B cell (primary cell): ENCODE data around the gene JAK1. TPM values are rescaled to one million over a fixed set of nuclear protein-coding genes. Genes with fewer than 3 reads are reported as not detected.

ENCODE experiments used
- ATAC-seq: fragments of 200-7000 bp; cut with Tn5 transposase; one replicate; pipeline ENCODE4 v1.10.0; 2021; ENCODE audit warnings: low read depth, mild to moderate bottlenecking, moderate number of reproducible peaks, moderate library complexity
- CTCF ChIA-PET: fragments of 350-600 bp; sonication (Branson Sonifier 250); formaldehyde crosslinking; loops from one replicate; lab custom pipeline; 2021; ENCODE audit warnings: antibody characterized with exemption, inconsistent platforms; lab: Charles Lee
- POLR2A ChIA-PET: fragments of 350-600 bp; sonication (Branson Sonifier 250); formaldehyde crosslinking; loops from one replicate; lab custom pipeline; 2021; ENCODE audit warnings: antibody characterized with exemption; lab: Charles Lee
- DNase-seq: peaks from one replicate; pipeline ENCODE4 v3.0.0; 2013
- H2AFZ ChIP-seq: 2 replicates; pipeline ENCODE4 v1.6.1; 2012; ENCODE audit warnings: mild to moderate bottlenecking, low read depth, low read length; ENCODE audit not compliant: insufficient read depth, poor library complexity, severe bottlenecking
- H3K27ac ChIP-seq, 2 donors: 1 replicate in 1 of 2; 2 replicates in 1 of 2; pipeline ENCODE4 v1.5.1; 2012 to 2013; ENCODE audit warnings: low read length in 2 of 2, mild to moderate bottlenecking in 2 of 2, moderate library complexity in 1 of 2
- H3K27me3 ChIP-seq, 4 experiments: fragments of 200-600 bp in 1 of 4; sonication (generic) in 1 of 4; replicated peaks in 1 of 4; 1 replicate in 2 of 4; 2 replicates in 2 of 4; pipeline versions ENCODE4 v1.6.1 to v1.7.0; 2013 to 2016; ENCODE audit warnings: low read length in 3 of 4, mild to moderate bottlenecking in 2 of 4, mixed read lengths in 1 of 4, moderate library complexity in 1 of 4; ENCODE audit not compliant: insufficient read depth in 4 of 4, control insufficient read depth in 3 of 4; ENCODE audit errors: control extremely low read depth in 1 of 4
- H3K36me3 ChIP-seq, 2 experiments: replicated peaks in 1 of 2; 1 replicate in 1 of 2; 2 replicates in 1 of 2; pipeline versions ENCODE4 v1.6.1 to v1.7.1; 2013; ENCODE audit warnings: low read length in 1 of 2; ENCODE audit not compliant: insufficient read depth in 2 of 2, control insufficient read depth in 1 of 2; ENCODE audit errors: control extremely low read depth in 1 of 2, extremely low read depth in 1 of 2
- H3K4me1 ChIP-seq, 2 donors: fragments of 200-600 bp in 1 of 2; sonication (generic) in 1 of 2; 1 replicate in 1 of 2; 2 replicates in 1 of 2; pipeline versions ENCODE4 v1.5.1 to v1.6.1; 2013 to 2017; ENCODE audit warnings: low read length in 2 of 2; ENCODE audit not compliant: control insufficient read depth in 2 of 2, insufficient read depth in 2 of 2
- H3K4me2 ChIP-seq: replicated peaks from 2 replicates; pipeline ENCODE3; 2012; ENCODE audit warnings: mild to moderate bottlenecking, low read depth, low read length; ENCODE audit not compliant: poor library complexity, severe bottlenecking
- H3K4me3 ChIP-seq, 5 experiments: fragments of 200-600 bp in 1 of 5; sonication (generic) in 1 of 5; 1 replicate in 3 of 5; 2 replicates in 2 of 5; pipeline versions ENCODE4 v1.5.1 to v1.7.0; 2011 to 2016; ENCODE audit warnings: low read length in 4 of 5, mild to moderate bottlenecking in 4 of 5, low read depth in 2 of 5, control low read depth in 1 of 5, moderate library complexity in 1 of 5; ENCODE audit not compliant: insufficient read depth in 1 of 5; ENCODE audit errors: control extremely low read depth in 1 of 5, extremely low read depth in 1 of 5
- H3K79me2 ChIP-seq: fragments of 200-600 bp; sonication (generic); one replicate; pipeline ENCODE4 v1.6.0; 2016; ENCODE audit warnings: low read length; ENCODE audit not compliant: control insufficient read depth, insufficient read depth
- H3K9ac ChIP-seq: fragments of 200-600 bp; sonication (generic); 2 replicates; pipeline ENCODE4 v1.6.1; 2017; ENCODE audit warnings: mild to moderate bottlenecking, low read length, moderate library complexity
- H3K9me3 ChIP-seq, 3 donors: one replicate each; pipeline versions ENCODE4 v1.6.1 to v1.7.1; 2013; ENCODE audit warnings: low read length in 2 of 3; ENCODE audit not compliant: control insufficient read depth in 2 of 3, insufficient read depth in 1 of 3; ENCODE audit errors: control extremely low read depth in 1 of 3
- H4K20me1 ChIP-seq: 2 replicates; pipeline ENCODE4 v1.6.0; 2012; ENCODE audit warnings: mild to moderate bottlenecking, low read length; ENCODE audit not compliant: insufficient read depth, control insufficient read depth, poor library complexity, severe bottlenecking
- H3K27ac Mint-ChIP-seq: one replicate; pipeline ENCODE4 v1.8.0; 2021; ENCODE audit warnings: mixed read lengths
- H3K27me3 Mint-ChIP-seq: one replicate; pipeline ENCODE4 v1.8.0; 2021; ENCODE audit warnings: mixed read lengths
- H3K4me1 Mint-ChIP-seq: one replicate; pipeline ENCODE4 v1.8.0; 2021; ENCODE audit warnings: mixed read lengths
- H3K4me3 Mint-ChIP-seq: one replicate; pipeline ENCODE4 v1.8.0; 2021; ENCODE audit warnings: mixed read lengths
- H3K9me3 Mint-ChIP-seq: one replicate; pipeline ENCODE4 v1.8.0; 2022; ENCODE audit warnings: mixed read lengths; ENCODE audit not compliant: insufficient read depth
- EZH2 ChIP-seq: IDR thresholded peaks from 2 replicates; pipeline ENCODE4 v1.6.1; 2012; ENCODE audit warnings: borderline replicate concordance, low read depth, mild to moderate bottlenecking, moderate library complexity, low read length; ENCODE audit not compliant: insufficient read depth, poor library complexity, severe bottlenecking
- WGBS: methylation state at CpG from one replicate; pipeline ENCODE4 v1.1.5; 2013; ENCODE audit warnings: missing lambda C conversion rate; ENCODE audit not compliant: insufficient coverage; 5-methylcytosine and 5-hydroxymethylcytosine counted together
- intact Hi-C: fragments of 100-400 bp; cut with micrococcal nuclease; formaldehyde crosslinking; loops from one replicate; pipeline ENCODE4 v1.10.0; 2022
- polyA plus RNA-seq: library from polyadenylated mRNA; depleted of rRNA; stranded (reverse); fragments of >200 nt; gene quantifications from 2 replicates; pipeline ENCODE4 v1.2.3, GENCODE V29; 2012
- total RNA-seq, 2 donors: library from RNA; stranded (reverse); fragments of 120-200 nt in 1 of 2; gene quantifications; 1 replicate in 1 of 2; 2 replicates in 1 of 2; pipeline versions ENCODE4 v1.2.3 to v1.2.4, GENCODE V29; 2013 to 2022
- TF ChIP-seq, protein P1 (sequence below): fragments of 200-600 bp; IDR thresholded peaks from one replicate; pipeline ENCODE4 v1.8.0; 2022; ENCODE audit warnings: antibody characterized with exemption, mild to moderate bottlenecking

Gene JAK1
- total and polyA plus RNA-seq, 2 donors (not counting 1 experiment from before 2014, with no cell fraction given): 99.0 to 244 TPM

DNA sequence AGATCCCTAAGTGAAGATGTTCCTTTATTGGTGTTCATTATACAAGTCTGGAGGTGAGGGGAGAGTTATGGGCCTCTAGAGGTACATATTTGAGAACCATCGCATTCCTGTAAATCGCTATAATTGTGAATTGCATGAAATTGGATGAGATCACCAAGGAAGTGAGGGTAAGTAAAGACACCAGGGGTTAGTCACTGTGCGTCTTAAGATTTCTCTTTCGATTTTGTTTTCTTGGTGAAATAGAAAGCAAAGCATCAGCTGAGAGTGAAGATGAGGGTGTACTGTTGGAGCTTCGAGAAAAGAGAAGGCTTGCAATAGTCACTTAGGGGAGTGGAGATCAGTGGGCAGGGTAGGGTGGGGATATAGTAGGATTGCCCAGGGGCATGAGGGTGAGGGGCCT, 139.4 kb downstream of the JAK1 start:
- H3K27me3 ChIP-seq: no peaks in the 10 kb centered on the region
- CTCF ChIA-PET: no interaction called here
- no peaks in the 10 kb centered on the region for H3K9me3 Mint-ChIP-seq
- no peak overlapping the region for H3K4me2 ChIP-seq
- DNase-seq (no peak), ATAC-seq (no peak)
- peaks cover 9 to 15% of the 10 kb centered on the region in 2 donors for H3K4me1 ChIP-seq
- H3K4me1 Mint-ChIP-seq: peaks cover 36% of the 10 kb centered on the region
- 93% methylated on average over 5 of the region's 5 CpGs for WGBS
- no peak overlapping the region for H3K4me3 ChIP-seq
- H3K27ac Mint-ChIP-seq: no peak overlapping the region
- no peaks in the 10 kb centered on the region for H3K79me2 ChIP-seq
- no peaks in the 10 kb centered on the region for H3K9me3 ChIP-seq
- POLR2A ChIA-PET: no interaction called here
- peaks cover 0 to 3% of the 10 kb centered on the region in 2 experiments for H3K36me3 ChIP-seq
- intact Hi-C loops: loop anchor here (10.0 kb wide), 1 partner anchor 1212 kb away; no protein-coding TSS in a partner anchor
- no peak overlapping the region for H3K9ac ChIP-seq
- H3K27me3 Mint-ChIP-seq: no peaks in the 10 kb centered on the region
- H3K4me3 Mint-ChIP-seq: peak overlapping the region; percentile 3
- H4K20me1 ChIP-seq: no peaks in the 10 kb centered on the region
- no peak for TF ChIP-seq EZH2
- TF ChIP-seq, protein P1, sequence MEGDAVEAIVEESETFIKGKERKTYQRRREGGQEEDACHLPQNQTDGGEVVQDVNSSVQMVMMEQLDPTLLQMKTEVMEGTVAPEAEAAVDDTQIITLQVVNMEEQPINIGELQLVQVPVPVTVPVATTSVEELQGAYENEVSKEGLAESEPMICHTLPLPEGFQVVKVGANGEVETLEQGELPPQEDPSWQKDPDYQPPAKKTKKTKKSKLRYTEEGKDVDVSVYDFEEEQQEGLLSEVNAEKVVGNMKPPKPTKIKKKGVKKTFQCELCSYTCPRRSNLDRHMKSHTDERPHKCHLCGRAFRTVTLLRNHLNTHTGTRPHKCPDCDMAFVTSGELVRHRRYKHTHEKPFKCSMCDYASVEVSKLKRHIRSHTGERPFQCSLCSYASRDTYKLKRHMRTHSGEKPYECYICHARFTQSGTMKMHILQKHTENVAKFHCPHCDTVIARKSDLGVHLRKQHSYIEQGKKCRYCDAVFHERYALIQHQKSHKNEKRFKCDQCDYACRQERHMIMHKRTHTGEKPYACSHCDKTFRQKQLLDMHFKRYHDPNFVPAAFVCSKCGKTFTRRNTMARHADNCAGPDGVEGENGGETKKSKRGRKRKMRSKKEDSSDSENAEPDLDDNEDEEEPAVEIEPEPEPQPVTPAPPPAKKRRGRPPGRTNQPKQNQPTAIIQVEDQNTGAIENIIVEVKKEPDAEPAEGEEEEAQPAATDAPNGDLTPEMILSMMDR: no peak
- H3K27ac ChIP-seq: no peak overlapping the region
- no peak overlapping the region for H2AFZ ChIP-seq

DNA sequence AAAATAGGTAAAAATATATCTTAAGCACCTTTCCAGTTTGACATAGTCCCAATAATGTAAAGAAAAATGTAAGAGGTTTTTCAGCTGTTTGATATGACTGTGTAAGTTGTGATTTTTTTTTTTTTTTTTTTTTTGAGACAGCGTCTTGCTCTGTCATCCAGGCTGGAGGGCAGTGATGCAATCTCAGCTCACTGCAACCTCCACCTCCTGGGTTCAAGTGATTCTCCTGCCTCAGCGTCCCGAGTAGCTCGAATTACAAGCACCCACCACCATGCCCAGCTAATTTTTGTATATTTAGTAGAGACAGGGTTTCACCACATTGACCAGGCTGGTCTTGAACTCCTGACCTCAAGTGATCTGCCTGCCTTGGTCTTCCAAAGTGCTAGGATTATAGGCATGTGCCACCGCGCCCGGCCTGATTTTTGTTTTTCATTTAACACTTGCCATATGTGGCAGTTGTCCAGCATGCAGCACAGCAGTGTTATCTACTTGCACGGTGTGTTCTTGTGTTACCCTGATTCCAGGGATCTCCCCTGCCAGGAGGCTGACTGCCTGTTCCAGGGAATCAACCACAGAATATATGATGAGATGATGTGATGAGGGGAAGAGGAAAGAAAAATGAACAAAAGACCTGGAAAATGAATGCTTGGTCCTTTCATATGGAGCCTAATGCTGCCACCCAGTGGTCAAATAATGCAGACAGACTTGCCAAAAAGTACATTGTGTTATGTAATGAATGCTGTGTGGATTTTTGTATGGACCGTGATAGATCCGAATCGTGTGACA, 142.5 kb downstream of the JAK1 start:
- CTCF ChIA-PET: interaction anchor here (0.6 to 3.4 kb wide), 25 partner anchors 8 to 1205 kb away, joined by 3 to 25 read pairs (median 4); partner anchors contain the start of gene RAVER2

More for the DNA sequence above, 142.5 kb downstream of the JAK1 start:
- no peaks in the 10 kb centered on the region for H3K9me3 ChIP-seq
- no peaks in the 10 kb centered on the region for H3K79me2 ChIP-seq
- H3K4me2 ChIP-seq: peak overlapping the region; percentile 23
- no peak overlapping the region for H3K27ac Mint-ChIP-seq
- no peaks in the 10 kb centered on the region for H3K9me3 Mint-ChIP-seq
- no peak overlapping the region for H3K4me3 ChIP-seq
- ATAC-seq (peak; percentile 58), DNase-seq (peak; percentile 76)
- no peaks in the 10 kb centered on the region for H4K20me1 ChIP-seq
- intact Hi-C loops: loop anchor here (1.0 to 10.0 kb wide), 4 partner anchors 80 to 1209 kb away; no protein-coding TSS in a partner anchor
- no peaks in the 10 kb centered on the region for H3K36me3 ChIP-seq
- no peak overlapping the region for H2AFZ ChIP-seq
- no peaks in the 10 kb centered on the region for H3K27me3 ChIP-seq
- no peak overlapping the region for H3K27ac ChIP-seq
- no peak for TF ChIP-seq EZH2
- TF ChIP-seq, protein P1: peak; percentile 89
- POLR2A ChIA-PET: no interaction called here
- no peak overlapping the region for H3K4me3 Mint-ChIP-seq
- H3K4me1 ChIP-seq: peaks cover 2 to 9% of the 10 kb centered on the region in 2 donors
- H3K4me1 Mint-ChIP-seq: peaks cover 24% of the 10 kb centered on the region
- no peak overlapping the region for H3K9ac ChIP-seq
- no peaks in the 10 kb centered on the region for H3K27me3 Mint-ChIP-seq
- 76% methylated on average over 4 of the region's 11 CpGs for WGBS
